K562 (cell line): ENCODE measurements around the gene PHTF1. TPM values are rescaled to one million over a fixed set of nuclear protein-coding genes. Genes with fewer than 3 reads are reported as not detected.
A peak's percentile ranks its signal among the peaks of the same experiment; 100 is the strongest.

Experiments used
- CHCHD3 ChIP-seq: fragments of 250-450 bp; sonication (Bioruptor Pico); IDR thresholded peaks from 2 replicates; pipeline ENCODE4 v2.1.2; 2022; ENCODE audit warnings: mild to moderate bottlenecking
- CTBP1 ChIP-seq: fragments of 450-650 bp; IDR thresholded peaks from 2 replicates; pipeline ENCODE4 v1.6.1; 2016; ENCODE audit warnings: borderline replicate concordance
- GATAD2A ChIP-seq: fragments of 450-650 bp; IDR thresholded peaks from 2 replicates; pipeline ENCODE4 v1.6.1; 2017
- SAFB ChIP-seq: fragments of 200-400 bp; formaldehyde crosslinking; IDR thresholded peaks from 2 replicates; pipeline ENCODE4 v1.6.1; 2017; ENCODE audit warnings: low read depth, low read length, borderline replicate concordance
- SIN3A ChIP-seq, 2 experiments: fragments of 150-350 bp in 1 of 2; IDR thresholded peaks; 2 replicates each; pipeline ENCODE4 v1.6.1; 2011 to 2016; ENCODE audit warnings: borderline replicate concordance in 2 of 2, low read depth in 2 of 2, low read length in 2 of 2, mild to moderate bottlenecking in 2 of 2, moderate library complexity in 2 of 2; ENCODE audit not compliant: control insufficient read depth in 1 of 2
- TAF7 ChIP-seq: fragments of 450-650 bp; IDR thresholded peaks from 2 replicates; pipeline ENCODE4 v1.6.1; 2016; ENCODE audit warnings: missing genetic modification characterization, missing compliant biosample characterization
- TAL1 ChIP-seq: fragments of 450-650 bp; IDR thresholded peaks from 2 replicates; pipeline ENCODE4 v1.6.1; 2016; ENCODE audit warnings: mild to moderate bottlenecking
- XRCC5 ChIP-seq: fragments of 200-400 bp; formaldehyde crosslinking; IDR thresholded peaks from 2 replicates; pipeline ENCODE4 v1.6.1; 2017; ENCODE audit warnings: low read depth, mild to moderate bottlenecking, low read length
- ZNF717 ChIP-seq: fragments of 250-450 bp; sonication (Bioruptor Pico); IDR thresholded peaks from 2 replicates; pipeline ENCODE4 v1.5.0; 2021
- polyA plus RNA-seq, 8 experiments: library from polyadenylated mRNA; depleted of rRNA in 4 of 8; stranded (reverse) in 5 of 8; unstranded in 3 of 8; fragments of >200 nt; fragmentation: Nextera tagmentation in 2 of 8; fragmentation: Illumina TruSeq in 1 of 8; extraction: Ambion mirVana in 2 of 8; extraction: Trizol in 1 of 8; gene quantifications; 2 replicates each; pipeline versions ENCODE4 v1.2.1 to v1.2.3, GENCODE V29; 2011 to 2014; ENCODE audit warnings: inconsistent platforms in 1 of 8, missing spikeins in 1 of 8
- total RNA-seq, 7 experiments: library from RNA; depleted of rRNA in 6 of 7; stranded (reverse); fragments of >200 nt in 6 of 7; fragmentation: Illumina TruSeq in 2 of 7; extraction: Trizol in 2 of 7; gene quantifications; 2 replicates each; pipeline versions ENCODE4 v1.2.1 to v1.2.3, GENCODE V29; 2011 to 2021; ENCODE audit warnings: low replicate concordance in 1 of 7
- TF ChIP-seq, protein P1 (sequence below): fragments of 250-450 bp; sonication (Bioruptor Pico); IDR thresholded peaks from 2 replicates; pipeline ENCODE4 v1.5.0; 2020; ENCODE audit warnings: mild to moderate bottlenecking
- TF ChIP-seq, protein P2 (sequence below), 2 experiments: fragments of 450-650 bp; IDR thresholded peaks; 2 replicates each; pipeline ENCODE4 v1.6.1; 2016; ENCODE audit warnings: mild to moderate bottlenecking in 2 of 2, borderline replicate concordance in 1 of 2, low read depth in 1 of 2, moderate library complexity in 1 of 2
- TF ChIP-seq, protein P3 (sequence below): fragments of 450-650 bp; IDR thresholded peaks from 2 replicates; pipeline ENCODE4 v1.6.1; 2017; ENCODE audit warnings: antibody characterized with exemption
- TF ChIP-seq, protein P4 (sequence below): fragments of 450-650 bp; IDR thresholded peaks from 2 replicates; pipeline ENCODE4 v1.6.1; 2016; ENCODE audit warnings: antibody characterized with exemption

Gene PHTF1
- total and polyA plus RNA-seq, 9 of the 15 experiments (the other 6 are each of a cell fraction or from before 2014, with no cell fraction given) = 8.4 to 36.2 (median 23.0) TPM

DNA sequence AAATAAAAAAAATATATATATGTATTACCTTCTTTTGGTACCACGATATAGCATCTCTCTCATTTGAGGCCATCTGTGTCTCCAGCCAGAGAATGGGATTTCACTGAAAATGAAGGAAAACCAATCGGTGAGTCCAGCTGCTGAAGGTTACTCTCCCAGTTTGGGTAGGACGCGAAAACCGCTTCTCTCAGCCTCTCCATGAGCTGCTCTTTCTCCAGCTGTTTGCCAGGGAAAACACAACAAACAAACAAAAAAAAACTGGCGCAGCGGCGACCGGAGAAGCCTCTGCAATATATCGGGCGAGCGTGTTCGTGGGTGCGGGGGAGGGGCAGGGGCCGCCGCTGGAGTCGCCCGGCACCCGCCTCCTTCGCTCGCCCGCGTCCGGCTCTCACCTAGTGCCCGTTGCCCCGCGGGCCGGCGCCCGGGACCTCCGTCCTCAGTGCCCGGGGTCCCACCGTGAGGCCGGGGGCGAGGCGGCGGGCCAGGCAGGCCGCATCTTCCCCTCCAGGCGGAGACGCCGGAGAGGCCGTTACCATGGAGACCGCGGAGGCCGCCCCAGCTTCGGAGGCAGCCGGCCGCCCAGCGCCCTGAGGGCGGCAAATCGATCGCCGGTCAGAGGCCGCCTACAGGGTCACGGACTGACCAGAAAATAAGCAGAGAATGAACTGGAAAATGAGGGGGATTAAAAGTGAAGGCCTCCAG, 504 bp downstream of the PHTF1 start (continued):
- no peak for TF ChIP-seq TAF7 (tag)
- 0 out of 2 replicates have a peak, but pooled peaks have one; percentile 79 for TF ChIP-seq GATAD2A
- TF ChIP-seq TAL1 = no peak
- TF ChIP-seq, protein P1, sequence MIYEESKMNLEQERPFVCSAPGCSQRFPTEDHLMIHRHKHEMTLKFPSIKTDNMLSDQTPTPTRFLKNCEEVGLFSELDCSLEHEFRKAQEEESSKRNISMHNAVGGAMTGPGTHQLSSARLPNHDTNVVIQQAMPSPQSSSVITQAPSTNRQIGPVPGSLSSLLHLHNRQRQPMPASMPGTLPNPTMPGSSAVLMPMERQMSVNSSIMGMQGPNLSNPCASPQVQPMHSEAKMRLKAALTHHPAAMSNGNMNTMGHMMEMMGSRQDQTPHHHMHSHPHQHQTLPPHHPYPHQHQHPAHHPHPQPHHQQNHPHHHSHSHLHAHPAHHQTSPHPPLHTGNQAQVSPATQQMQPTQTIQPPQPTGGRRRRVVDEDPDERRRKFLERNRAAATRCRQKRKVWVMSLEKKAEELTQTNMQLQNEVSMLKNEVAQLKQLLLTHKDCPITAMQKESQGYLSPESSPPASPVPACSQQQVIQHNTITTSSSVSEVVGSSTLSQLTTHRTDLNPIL (CRISPR knock-in tag) = no peak
- TF ChIP-seq CTBP1 = 0 out of 2 replicates have a peak, but pooled peaks have one; percentile 79
- no peak for TF ChIP-seq ZNF717 (CRISPR knock-in tag)
- TF ChIP-seq, protein P2, sequence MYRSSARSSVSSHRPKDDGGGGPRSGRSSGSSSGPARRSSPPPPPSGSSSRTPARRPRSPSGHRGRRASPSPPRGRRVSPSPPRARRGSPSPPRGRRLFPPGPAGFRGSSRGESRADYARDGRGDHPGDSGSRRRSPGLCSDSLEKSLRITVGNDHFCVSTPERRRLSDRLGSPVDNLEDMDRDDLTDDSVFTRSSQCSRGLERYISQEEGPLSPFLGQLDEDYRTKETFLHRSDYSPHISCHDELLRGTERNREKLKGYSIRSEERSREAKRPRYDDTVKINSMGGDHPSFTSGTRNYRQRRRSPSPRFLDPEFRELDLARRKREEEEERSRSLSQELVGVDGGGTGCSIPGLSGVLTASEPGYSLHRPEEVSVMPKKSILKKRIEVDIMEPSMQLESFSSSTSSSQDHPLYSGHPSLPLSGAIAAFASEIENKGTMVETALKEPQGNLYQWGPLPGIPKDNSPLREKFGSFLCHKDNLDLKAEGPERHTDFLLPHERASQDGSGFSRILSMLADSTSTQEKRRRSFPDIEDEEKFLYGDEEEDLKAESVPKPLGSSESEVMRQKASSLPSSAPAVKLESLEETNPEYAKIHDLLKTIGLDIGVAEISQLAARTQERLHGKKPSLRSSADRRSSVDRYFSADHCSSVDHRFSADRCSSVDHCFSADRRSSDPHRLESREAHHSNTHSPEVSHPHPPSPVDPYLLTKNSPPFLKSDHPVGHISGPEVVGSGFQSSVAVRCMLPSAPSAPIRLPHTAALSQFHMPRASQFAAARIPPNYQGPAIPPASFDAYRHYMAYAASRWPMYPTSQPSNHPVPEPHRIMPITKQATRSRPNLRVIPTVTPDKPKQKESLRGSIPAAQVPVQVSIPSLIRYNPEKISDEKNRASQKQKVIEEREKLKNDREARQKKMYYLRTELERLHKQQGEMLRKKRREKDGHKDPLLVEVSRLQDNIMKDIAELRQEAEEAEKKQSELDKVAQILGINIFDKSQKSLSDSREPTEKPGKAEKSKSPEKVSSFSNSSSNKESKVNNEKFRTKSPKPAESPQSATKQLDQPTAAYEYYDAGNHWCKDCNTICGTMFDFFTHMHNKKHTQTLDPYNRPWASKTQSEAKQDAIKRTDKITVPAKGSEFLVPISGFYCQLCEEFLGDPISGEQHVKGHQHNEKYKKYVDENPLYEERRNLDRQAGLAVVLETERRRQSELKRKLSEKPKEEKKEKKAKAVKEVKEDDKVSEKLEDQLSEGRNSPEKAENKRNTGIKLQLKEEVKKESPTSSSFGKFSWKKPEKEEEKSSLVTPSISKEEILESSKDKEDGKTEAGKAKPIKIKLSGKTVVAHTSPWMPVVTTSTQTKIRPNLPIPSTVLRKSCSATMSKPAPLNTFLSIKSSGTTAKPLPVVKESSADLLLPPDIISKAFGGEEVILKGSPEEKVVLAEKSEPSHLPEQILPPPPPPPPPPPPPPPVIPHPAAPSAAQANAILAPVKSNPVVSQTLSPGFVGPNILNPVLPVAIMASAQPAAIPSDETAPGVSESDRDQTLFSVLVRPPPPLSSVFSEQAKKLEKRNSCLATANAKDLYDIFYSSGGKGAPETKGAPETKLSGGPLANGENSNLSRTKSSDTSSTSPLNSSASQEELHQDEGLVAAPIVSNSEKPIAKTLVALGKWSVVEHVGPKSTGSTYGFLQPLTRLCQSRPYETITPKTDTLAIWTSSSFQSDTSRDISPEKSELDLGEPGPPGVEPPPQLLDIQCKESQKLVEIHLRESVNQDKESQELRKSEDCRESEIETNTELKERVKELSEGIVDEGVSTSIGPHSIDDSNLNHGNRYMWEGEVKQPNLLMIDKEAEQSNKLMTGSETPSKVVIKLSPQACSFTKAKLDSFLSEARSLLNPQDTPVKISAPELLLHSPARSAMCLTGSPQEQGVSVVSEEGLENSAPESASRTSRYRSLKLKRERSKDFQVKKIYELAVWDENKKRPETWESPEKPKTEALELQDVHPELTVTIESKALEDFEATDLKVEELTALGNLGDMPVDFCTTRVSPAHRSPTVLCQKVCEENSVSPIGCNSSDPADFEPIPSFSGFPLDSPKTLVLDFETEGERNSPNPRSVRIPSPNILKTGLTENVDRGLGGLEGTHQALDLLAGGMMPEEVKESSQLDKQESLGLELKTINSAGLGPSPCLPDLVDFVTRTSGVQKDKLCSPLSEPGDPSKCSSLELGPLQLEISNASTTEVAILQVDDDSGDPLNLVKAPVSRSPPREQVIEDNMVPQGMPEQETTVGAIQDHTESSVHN (IDR thresholded peaks at IDR 0.05; ENCODE audit: borderline replicate concordance in 1 of 2, low read depth in 1 of 2) = no peak
- TF ChIP-seq, protein P3, sequence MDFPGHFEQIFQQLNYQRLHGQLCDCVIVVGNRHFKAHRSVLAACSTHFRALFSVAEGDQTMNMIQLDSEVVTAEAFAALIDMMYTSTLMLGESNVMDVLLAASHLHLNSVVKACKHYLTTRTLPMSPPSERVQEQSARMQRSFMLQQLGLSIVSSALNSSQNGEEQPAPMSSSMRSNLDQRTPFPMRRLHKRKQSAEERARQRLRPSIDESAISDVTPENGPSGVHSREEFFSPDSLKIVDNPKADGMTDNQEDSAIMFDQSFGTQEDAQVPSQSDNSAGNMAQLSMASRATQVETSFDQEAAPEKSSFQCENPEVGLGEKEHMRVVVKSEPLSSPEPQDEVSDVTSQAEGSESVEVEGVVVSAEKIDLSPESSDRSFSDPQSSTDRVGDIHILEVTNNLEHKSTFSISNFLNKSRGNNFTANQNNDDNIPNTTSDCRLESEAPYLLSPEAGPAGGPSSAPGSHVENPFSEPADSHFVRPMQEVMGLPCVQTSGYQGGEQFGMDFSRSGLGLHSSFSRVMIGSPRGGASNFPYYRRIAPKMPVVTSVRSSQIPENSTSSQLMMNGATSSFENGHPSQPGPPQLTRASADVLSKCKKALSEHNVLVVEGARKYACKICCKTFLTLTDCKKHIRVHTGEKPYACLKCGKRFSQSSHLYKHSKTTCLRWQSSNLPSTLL = no peak
- TF ChIP-seq SIN3A (IDR thresholded peaks at IDR 0.05; ENCODE audit: borderline replicate concordance in 2 of 2, control insufficient read depth in 1 of 2, low read depth in 2 of 2, low read length in 2 of 2) = peak; percentile 84 to 91; a peak in 3 of 4 replicates
- no peak for TF ChIP-seq CHCHD3
- TF ChIP-seq, protein P4, sequence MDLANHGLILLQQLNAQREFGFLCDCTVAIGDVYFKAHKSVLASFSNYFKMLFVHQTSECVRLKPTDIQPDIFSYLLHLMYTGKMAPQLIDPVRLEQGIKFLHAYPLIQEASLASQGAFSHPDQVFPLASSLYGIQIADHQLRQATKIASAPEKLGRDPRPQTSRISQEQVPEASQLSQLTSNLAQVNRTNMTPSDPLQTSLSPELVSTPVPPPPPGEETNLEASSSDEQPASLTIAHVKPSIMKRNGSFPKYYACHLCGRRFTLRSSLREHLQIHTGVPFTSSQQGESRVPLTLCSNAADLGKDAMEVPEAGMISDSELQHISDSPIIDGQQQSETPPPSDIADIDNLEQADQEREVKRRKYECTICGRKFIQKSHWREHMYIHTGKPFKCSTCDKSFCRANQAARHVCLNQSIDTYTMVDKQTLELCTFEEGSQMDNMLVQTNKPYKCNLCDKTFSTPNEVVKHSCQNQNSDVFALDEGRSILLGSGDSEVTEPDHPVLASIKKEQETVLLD = no peak
- TF ChIP-seq XRCC5 = no peak
- peak; percentile 61; the same call in 1 of the 2 replicates for TF ChIP-seq SAFB
